Cardiac muscle cell (in vitro differentiated cells and primary cell): ENCODE measurements around the gene PAQR7. TPM values are rescaled to one million over a fixed set of nuclear protein-coding genes. Genes with fewer than 3 reads are reported as not detected.

Source experiments
- DNase-seq, 2 donors: peaks; one replicate each; pipeline versions ENCODE4 v3.0.0 to v3.0.0-alpha.2; 2010 to 2017; ENCODE audit warnings: low read depth in 1 of 2, low spot score in 1 of 2
- H3K27ac ChIP-seq: fragments of 200-600 bp; sonication (generic); 2 replicates; pipeline ENCODE4 v1.5.1; 2016
- H3K27me3 ChIP-seq: fragments of 200-600 bp; sonication (generic); 2 replicates; pipeline ENCODE4 v1.6.0; 2016; ENCODE audit warnings: control low read depth
- H3K36me3 ChIP-seq: fragments of 200-600 bp; sonication (generic); 2 replicates; pipeline ENCODE4 v1.5.1; 2016; ENCODE audit warnings: control low read depth
- H3K4me1 ChIP-seq: fragments of 200-600 bp; sonication (generic); 2 replicates; pipeline ENCODE4 v1.8.1; 2017; ENCODE audit warnings: low read depth, mild to moderate bottlenecking, mixed run types
- H3K4me3 ChIP-seq: fragments of 200-600 bp; sonication (generic); 2 replicates; pipeline ENCODE4 v1.5.1; 2016; ENCODE audit warnings: mild to moderate bottlenecking
- H3K9me3 ChIP-seq: fragments of 200-600 bp; sonication (generic); 2 replicates; pipeline ENCODE4 v1.5.1; 2017; ENCODE audit warnings: low read depth, mild to moderate bottlenecking, control low read depth
- polyA plus RNA-seq: library from polyadenylated mRNA; unstranded; fragments of >200 nt; fragmentation: Nextera tagmentation; extraction: Ambion mirVana; gene quantifications from 2 replicates; pipeline ENCODE4 v1.2.1, GENCODE V29; 2016
- total RNA-seq: library from RNA; depleted of rRNA; stranded (reverse); fragments of >200 nt; gene quantifications from 2 replicates; pipeline ENCODE4 v1.2.3, GENCODE V29; 2016
- TF ChIP-seq, protein P1 (sequence below): IDR thresholded peaks from 2 replicates; pipeline ENCODE4 v1.5.1; 2012; ENCODE audit warnings: low read depth, mild to moderate bottlenecking, low read length

The PAQR7 gene
- total and polyA plus RNA-seq, 2 experiments from 2014 or later = 3.1 to 12.5 TPM

DNA sequence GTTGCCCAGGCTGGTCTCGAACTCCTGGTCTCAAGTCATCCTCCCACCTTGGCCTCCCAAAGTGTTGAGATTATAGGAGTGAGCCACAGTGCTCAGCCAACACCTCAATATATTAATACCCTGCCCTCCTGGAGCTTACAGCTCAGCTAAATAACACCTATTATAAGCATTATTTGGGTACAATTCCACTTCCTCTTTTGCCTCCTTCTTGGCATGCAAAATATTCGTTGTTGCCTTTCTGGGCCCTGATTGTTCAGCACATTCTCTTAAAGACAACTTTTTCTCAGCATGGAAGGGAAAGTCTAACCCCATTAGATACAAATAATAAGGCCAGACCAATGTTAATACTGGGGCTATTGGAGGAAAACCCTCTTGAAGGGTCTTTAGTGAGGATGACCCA lies 2.8 kb downstream of the PAQR7 start:
- H3K4me1 ChIP-seq = peaks cover 24% of the 10 kb centered on the region
- no peaks in the 10 kb centered on the region for H3K36me3 ChIP-seq
- H3K27ac ChIP-seq = no peak overlapping the region
- no peak for DNase-seq
- H3K4me3 ChIP-seq = no peak overlapping the region
- no peaks in the 10 kb centered on the region for H3K27me3 ChIP-seq
- TF ChIP-seq, protein P1, sequence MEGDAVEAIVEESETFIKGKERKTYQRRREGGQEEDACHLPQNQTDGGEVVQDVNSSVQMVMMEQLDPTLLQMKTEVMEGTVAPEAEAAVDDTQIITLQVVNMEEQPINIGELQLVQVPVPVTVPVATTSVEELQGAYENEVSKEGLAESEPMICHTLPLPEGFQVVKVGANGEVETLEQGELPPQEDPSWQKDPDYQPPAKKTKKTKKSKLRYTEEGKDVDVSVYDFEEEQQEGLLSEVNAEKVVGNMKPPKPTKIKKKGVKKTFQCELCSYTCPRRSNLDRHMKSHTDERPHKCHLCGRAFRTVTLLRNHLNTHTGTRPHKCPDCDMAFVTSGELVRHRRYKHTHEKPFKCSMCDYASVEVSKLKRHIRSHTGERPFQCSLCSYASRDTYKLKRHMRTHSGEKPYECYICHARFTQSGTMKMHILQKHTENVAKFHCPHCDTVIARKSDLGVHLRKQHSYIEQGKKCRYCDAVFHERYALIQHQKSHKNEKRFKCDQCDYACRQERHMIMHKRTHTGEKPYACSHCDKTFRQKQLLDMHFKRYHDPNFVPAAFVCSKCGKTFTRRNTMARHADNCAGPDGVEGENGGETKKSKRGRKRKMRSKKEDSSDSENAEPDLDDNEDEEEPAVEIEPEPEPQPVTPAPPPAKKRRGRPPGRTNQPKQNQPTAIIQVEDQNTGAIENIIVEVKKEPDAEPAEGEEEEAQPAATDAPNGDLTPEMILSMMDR = no peak
- H3K9me3 ChIP-seq = no peaks in the 10 kb centered on the region

DNA sequence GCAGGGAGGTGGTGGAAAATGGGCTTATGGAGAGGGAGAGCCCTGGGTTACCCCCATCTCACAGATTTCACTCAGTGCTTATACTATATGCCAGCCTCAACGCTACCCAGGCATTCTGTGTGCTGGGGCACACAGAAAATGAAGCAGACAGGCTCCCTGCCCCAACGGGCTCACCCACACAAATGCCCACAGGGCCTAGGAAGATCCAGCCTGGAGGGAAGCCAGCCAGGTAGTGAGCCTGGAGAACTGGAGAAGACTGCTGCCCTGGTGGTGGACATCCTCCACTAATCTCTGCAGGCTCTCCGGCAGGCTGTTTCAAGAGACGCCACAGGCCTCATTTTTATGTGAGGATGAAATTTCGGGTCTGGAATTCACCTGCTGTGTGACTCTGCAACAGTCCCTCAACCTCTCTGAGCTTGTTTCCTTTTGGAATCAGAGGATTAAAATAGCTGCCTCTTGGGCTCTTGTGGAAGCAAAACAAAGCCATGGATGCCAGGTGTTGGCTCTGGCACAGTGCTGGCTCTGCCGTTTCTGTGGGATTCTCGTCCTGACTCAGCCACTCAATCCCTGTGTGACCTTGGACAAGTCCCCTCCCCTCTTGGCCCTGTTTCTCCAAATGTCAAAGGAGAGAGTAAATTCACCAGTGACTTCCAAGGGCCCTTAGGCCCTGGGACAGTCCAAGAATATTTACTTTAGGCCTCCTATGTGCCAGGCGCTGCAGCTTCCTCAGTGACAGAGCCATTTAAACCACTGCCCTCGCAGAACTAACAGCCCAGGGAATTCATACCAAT lies 3.6 kb downstream of the PAQR7 start:
- H3K36me3 ChIP-seq = no peaks in the 10 kb centered on the region
- no peaks in the 10 kb centered on the region for H3K9me3 ChIP-seq
- no peak overlapping the region for H3K27ac ChIP-seq
- H3K4me1 ChIP-seq = peaks cover 24% of the 10 kb centered on the region
- DNase-seq = no peak
- H3K4me3 ChIP-seq = no peak overlapping the region
- TF ChIP-seq, protein P1 = no peak
- H3K27me3 ChIP-seq = no peaks in the 10 kb centered on the region

DNA sequence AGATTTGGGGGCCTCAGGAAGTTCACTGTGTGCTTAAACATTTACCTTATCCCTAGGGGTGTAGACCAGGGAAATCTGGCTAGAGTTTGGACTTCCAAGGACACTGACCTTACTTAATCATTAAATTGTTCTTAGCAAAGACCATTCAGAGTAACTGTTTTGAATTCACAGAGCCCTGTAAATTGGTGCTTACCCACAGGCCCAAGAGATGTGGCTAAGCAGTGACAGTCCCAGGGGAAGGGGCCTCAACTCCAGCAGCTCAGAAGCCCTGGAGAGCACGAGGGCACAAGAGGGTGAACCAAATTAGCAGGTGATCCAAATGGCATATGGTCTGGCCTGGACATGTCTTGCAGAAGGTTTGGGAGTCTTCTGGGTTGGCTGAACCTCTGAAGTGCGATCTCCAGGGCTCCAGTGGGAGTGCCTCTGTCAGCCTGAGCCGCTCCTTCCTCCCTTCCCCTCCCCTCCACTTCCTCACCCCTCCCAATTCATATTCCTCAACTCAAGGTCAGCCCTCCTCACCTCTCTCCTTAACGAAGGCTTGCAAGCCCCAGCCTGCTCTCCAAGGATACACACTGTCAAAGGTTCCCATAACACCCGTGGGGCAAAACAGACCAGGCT lies 4.3 kb downstream of the PAQR7 start:
- Histone ChIP-seq H3K9me3 (no peaks in the 10 kb centered on the region), H3K27ac (peak overlapping the region; percentile 42), H3K4me3 (no peak overlapping the region), H3K36me3 (no peaks in the 10 kb centered on the region), H3K27me3 (no peaks in the 10 kb centered on the region), H3K4me1 (peaks cover 23% of the 10 kb centered on the region)
- TF ChIP-seq, protein P1 = no peak
- no peak for DNase-seq

DNA sequence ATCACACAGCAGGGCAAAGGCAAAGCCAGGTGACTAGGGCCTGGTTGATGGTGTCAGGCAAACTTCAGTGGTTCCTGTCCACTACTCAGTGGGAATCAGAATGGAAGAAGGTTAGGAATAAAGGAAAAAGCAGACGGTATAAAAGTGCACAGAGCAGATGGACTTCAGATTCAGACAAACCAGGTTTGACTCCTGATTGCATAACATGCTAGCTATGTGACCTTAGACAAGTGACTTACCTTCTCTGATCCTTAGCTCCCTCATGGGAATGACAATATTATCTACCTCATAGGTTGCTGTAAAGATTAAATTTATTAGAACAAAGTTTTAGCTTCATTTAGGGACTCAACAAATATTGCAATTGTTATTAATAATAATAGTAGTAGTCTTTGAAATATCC lies 4.9 kb downstream of the PAQR7 start:
- Histone ChIP-seq H3K27ac (no peak overlapping the region), H3K4me3 (no peak overlapping the region), H3K36me3 (no peaks in the 10 kb centered on the region), H3K27me3 (no peaks in the 10 kb centered on the region), H3K4me1 (peaks cover 18% of the 10 kb centered on the region), H3K9me3 (no peaks in the 10 kb centered on the region)
- TF ChIP-seq, protein P1 = no peak
- no peak for DNase-seq

DNA sequence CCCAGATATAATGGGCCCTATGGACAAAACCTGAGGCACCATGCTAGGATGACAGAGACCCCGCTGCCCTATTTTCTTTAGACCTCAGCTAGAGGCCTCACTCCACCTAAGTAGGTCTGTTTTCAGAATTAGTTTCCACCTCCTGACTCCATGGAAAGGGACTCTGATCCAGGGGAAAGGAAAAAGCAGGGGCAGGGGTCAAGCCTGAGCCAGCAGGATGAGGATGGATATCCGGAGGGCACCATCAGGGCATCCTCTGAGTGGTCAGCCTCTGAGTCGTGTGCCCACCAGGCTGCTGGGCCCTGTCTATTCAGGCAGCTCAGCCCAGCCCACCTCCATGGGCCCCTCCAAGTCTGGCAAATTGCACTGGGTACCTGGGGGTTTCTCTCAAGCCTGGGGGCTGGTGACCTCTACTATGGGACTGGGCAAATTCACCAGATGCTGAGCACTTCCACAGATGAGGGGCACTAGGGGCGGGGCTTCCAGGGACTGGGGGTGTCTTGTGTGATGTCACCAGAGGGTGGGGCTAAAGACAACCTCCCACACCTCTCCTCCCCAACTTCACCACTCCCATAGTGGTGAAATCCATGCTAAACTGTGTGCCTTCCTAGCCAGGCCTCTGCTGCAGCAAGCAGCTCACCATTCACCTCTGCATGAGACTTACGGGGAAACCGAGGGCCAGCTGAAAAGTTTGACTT lies 5.5 kb downstream of the PAQR7 start:
- H3K36me3 ChIP-seq = no peaks in the 10 kb centered on the region
- TF ChIP-seq, protein P1 = no peak
- H3K9me3 ChIP-seq = no peaks in the 10 kb centered on the region
- H3K27ac ChIP-seq = no peak overlapping the region
- H3K4me3 ChIP-seq = no peak overlapping the region
- no peaks in the 10 kb centered on the region for H3K27me3 ChIP-seq
- DNase-seq = no peak
- H3K4me1 ChIP-seq = peaks cover 18% of the 10 kb centered on the region
